Hindlimb muscle (tissue), 1 donor: ENCODE measurements around the gene CD207. TPM values are rescaled to one million over a fixed set of nuclear protein-coding genes. Genes with fewer than 3 reads are reported as not detected.
"Not testable (repeated sequence)": the region's sequence is repeated elsewhere in the genome, so short reads cannot be mapped to it uniquely, and the experiment has no call there.

Experiments used
- DNase-seq: peaks from one replicate; pipeline ENCODE4 v3.0.0-alpha.2; 2013
- polyA plus RNA-seq: library from polyadenylated mRNA; unstranded; fragments of 120-200 nt; gene quantifications from one replicate; pipeline ENCODE4 v1.2.1, GENCODE V29; 2013; ENCODE audit not compliant: insufficient read length

Gene CD207
- 0.27 TPM for polyA plus RNA-seq

GRCh38 chr2:70835643-70836042 lies at the start of gene CD207:
CD207 (minus strand) TSS chr2:70835816; CDS start chr2:70835776, 40 bp downstream.
- DNase-seq, result no peak

- not testable (repeated sequence) for DNase-seq
Measured at GRCh38 chr2:70878543-70878942, 42.9 kb upstream of the CD207 start.

- not testable (repeated sequence) for DNase-seq
Measured at GRCh38 chr2:70876138-70876537, 40.5 kb upstream of the CD207 start.

GRCh38 chr2:70873541-70873940 lies 37.9 kb upstream of the CD207 start:
- no peak for DNase-seq

- peak; percentile 74 for DNase-seq
Measured at GRCh38 chr2:70871398-70872211, 36.0 kb upstream of the CD207 start.

GRCh38 chr2:70870790-70871189 lies 35.2 kb upstream of the CD207 start:
- no peak for DNase-seq

- no peak for DNase-seq
Measured at GRCh38 chr2:70868970-70869369, 33.4 kb upstream of the CD207 start.

GRCh38 chr2:70861777-70862625 lies 26.4 kb upstream of the CD207 start:
- DNase-seq, result peak; percentile 75

GRCh38 chr2:70855667-70856066 lies 20.1 kb upstream of the CD207 start:
- no peak for DNase-seq

- DNase-seq, result no peak
Measured at GRCh38 chr2:70854411-70854810, 18.8 kb upstream of the CD207 start.

- DNase-seq, result no peak
Measured at GRCh38 chr2:70852824-70853223, 17.2 kb upstream of the CD207 start.

- no peak for DNase-seq
Measured at GRCh38 chr2:70851704-70852103, 16.1 kb upstream of the CD207 start.

- DNase-seq, result no peak
Measured at GRCh38 chr2:70850925-70851324, 15.3 kb upstream of the CD207 start.

- DNase-seq, result no peak
Measured at GRCh38 chr2:70842401-70842800, 6.8 kb upstream of the CD207 start.

GRCh38 chr2:70837980-70838925 lies 2.6 kb upstream of the CD207 start:
- DNase-seq, result no peak

GRCh38 chr2:70834881-70835280 lies 735 bp downstream of the CD207 start:
- DNase-seq, result no peak

GRCh38 chr2:70834106-70834505 lies 1.5 kb downstream of the CD207 start:
- no peak for DNase-seq

- DNase-seq, result no peak
Measured at GRCh38 chr2:70833246-70833645, 2.4 kb downstream of the CD207 start.

GRCh38 chr2:70832386-70832785 lies 3.2 kb downstream of the CD207 start:
- DNase-seq, result no peak

GRCh38 chr2:70831861-70832260 lies 3.8 kb downstream of the CD207 start:
- no peak for DNase-seq

- peak; percentile 28 for DNase-seq
Measured at GRCh38 chr2:70830366-70830765, 5.2 kb downstream of the CD207 start.

GRCh38 chr2:70829916-70830315 lies 5.7 kb downstream of the CD207 start:
- no peak for DNase-seq
